Esophagus squamous epithelium (tissue), 5 donors: ENCODE measurements around the gene COG3. TPM values are rescaled to one million over a fixed set of nuclear protein-coding genes. Genes with fewer than 3 reads are reported as not detected.

ENCODE experiments used
- DNase-seq: peaks from one replicate; lab custom pipeline; 2025; lab: John Stamatoyannopoulos, UW
- H3K27ac ChIP-seq, 4 donors: fragments of 200-600 bp; sonication (generic); one replicate each; pipeline ENCODE4 v1.5.1; 2016 to 2019; ENCODE audit warnings: mild to moderate bottlenecking in 1 of 4
- H3K27me3 ChIP-seq, 4 donors: fragments of 200-600 bp; sonication (generic); 1 replicate in 3 of 4; 2 replicates in 1 of 4; pipeline versions ENCODE4 v1.5.1 to v1.6.0; 2017 to 2021; ENCODE audit warnings: antibody characterized with exemption in 1 of 4
- H3K36me3 ChIP-seq, 3 donors: fragments of 200-600 bp; sonication (generic); one replicate each; pipeline ENCODE4 v1.5.1; 2016 to 2019
- H3K4me1 ChIP-seq, 3 donors: fragments of 200-600 bp; sonication (generic); one replicate each; pipeline ENCODE4 v1.5.1; 2017 to 2019
- H3K4me3 ChIP-seq, 4 donors: fragments of 200-600 bp; sonication (generic); 1 replicate in 3 of 4; 2 replicates in 1 of 4; pipeline ENCODE4 v1.5.1; 2016 to 2019; ENCODE audit warnings: mild to moderate bottlenecking in 2 of 4, moderate library complexity in 1 of 4
- H3K9me3 ChIP-seq, 3 donors: fragments of 200-600 bp; sonication (generic); one replicate each; pipeline ENCODE4 v1.5.1; 2016 to 2019
- CTCF ChIP-seq, 6 experiments: fragments of 450-650 bp in 4 of 6; fragments of 200-600 bp in 2 of 6; sonication (generic) in 2 of 6; IDR thresholded peaks; one replicate each; pipeline ENCODE4 v1.5.1; 2016 to 2019; ENCODE audit warnings: antibody characterized with exemption in 6 of 6, mild to moderate bottlenecking in 4 of 6, moderate library complexity in 4 of 6
- POLR2A ChIP-seq, 4 donors: fragments of 450-650 bp; IDR thresholded peaks; one replicate each; pipeline ENCODE4 v1.6.1; 2017; ENCODE audit warnings: antibody characterized with exemption in 4 of 4, mild to moderate bottlenecking in 4 of 4, moderate library complexity in 3 of 4
- WGBS, 2 donors: methylation state at CpG; one replicate each; pipeline ENCODE4 v1.1.5; 2018; 5-methylcytosine and 5-hydroxymethylcytosine counted together
- intact Hi-C: fragments of 100-400 bp; cut with DNase I; formaldehyde crosslinking; loops from one replicate; pipeline ENCODE4 v1.15.0; 2022
- total RNA-seq, 4 donors: library from RNA; depleted of rRNA; stranded (reverse); fragments of >200 nt; gene quantifications; one replicate each; pipeline ENCODE4 v1.1.0, GENCODE V29; 2016
- donor health status: DM: yes; HTN: yes; CAD: no.

Gene COG3
- total RNA-seq, 4 donors from 2014 or later: 16.5 to 26.3 (median 21.5) TPM

- no peak for DNase-seq
- intact Hi-C loops: no loop called here
- Histone ChIP-seq H3K27ac (no peak overlapping the region), H3K4me1 (no peaks in the 10 kb centered on the region), H3K27me3 (peaks cover 0 to 14% (median 0%) of the 10 kb centered on the region in 4 donors), H3K36me3 (no peaks in the 10 kb centered on the region), H3K4me3 (no peak overlapping the region), H3K9me3 (no peaks in the 10 kb centered on the region)
- 60 to 65% methylated on average over 9 of the region's 9 CpGs for WGBS, 2 donors
- TF ChIP-seq CTCF (IDR thresholded peaks at IDR 0.05): no peak
- no peak for TF ChIP-seq POLR2A (IDR thresholded peaks at IDR 0.05)
Measured at GRCh38 chr13:45447050-45447661, 17.6 kb upstream of the COG3 start.

DNA sequence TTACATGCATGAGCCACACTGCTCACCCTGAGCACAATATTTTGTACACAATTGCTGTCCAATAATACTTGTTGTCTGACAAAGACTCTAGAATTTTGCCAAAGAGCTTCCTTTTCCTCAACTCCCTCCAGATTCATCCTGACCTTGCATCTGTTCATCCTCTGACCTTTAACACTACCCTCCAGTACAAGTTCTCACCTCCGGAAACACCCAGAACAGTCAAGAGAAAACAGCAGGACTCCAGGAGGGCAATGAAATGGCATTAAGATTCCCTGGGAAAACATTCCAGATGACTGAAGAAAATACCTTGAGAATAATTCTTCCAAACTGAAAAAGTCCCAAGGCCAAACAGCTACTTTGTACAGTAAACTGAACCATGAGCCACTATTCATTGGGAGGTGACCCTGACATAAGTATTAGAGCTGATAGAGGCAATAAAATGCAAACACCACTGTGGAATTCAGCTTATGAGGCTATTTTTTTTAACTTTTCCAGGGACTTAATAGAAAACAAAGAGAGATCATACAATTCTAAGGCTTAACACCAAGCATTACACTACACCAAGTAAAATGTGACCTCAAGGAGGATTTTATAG, 15.7 kb upstream of the COG3 start:
- Histone ChIP-seq H3K27me3 (peaks cover 0 to 14% (median 0%) of the 10 kb centered on the region in 4 donors), H3K4me3 (no peak overlapping the region), H3K9me3 (no peaks in the 10 kb centered on the region), H3K4me1 (no peaks in the 10 kb centered on the region), H3K36me3 (no peaks in the 10 kb centered on the region), H3K27ac (no peak overlapping the region)
- no peak for DNase-seq
- intact Hi-C loops: no loop called here
- TF ChIP-seq POLR2A (IDR thresholded peaks at IDR 0.05): no peak
- TF ChIP-seq CTCF (IDR thresholded peaks at IDR 0.05): no peak
- WGBS, 2 donors: 100% methylated on average over 1 of the region's 1 CpG; no CpG with 5 or more reads in 1 of the 2 donors

DNA sequence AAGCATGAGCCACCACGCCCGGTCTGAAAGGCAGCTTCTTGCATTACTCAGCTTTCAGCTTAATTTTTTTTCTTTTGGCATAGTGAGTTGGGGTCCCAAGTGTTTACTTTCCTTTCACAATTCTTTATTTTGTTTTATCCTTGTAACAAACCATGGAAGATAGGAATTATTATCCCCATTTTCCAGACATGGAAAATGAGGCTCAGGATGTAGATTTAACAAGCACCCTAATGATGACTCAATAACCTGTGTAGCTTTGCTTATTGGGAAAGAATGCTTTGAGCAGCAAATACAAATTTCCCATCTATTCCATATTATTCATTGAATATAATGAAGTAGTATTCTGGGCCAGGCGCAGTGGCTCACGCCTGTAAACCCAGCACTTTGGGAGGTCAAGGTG, 13.5 kb upstream of the COG3 start:
- Histone ChIP-seq H3K4me1 (no peaks in the 10 kb centered on the region), H3K27me3 (peaks cover 0 to 5% (median 0%) of the 10 kb centered on the region in 4 donors), H3K4me3 (no peak overlapping the region), H3K9me3 (no peaks in the 10 kb centered on the region), H3K36me3 (no peaks in the 10 kb centered on the region), H3K27ac (no peak overlapping the region)
- TF ChIP-seq POLR2A (IDR thresholded peaks at IDR 0.05) (no peak), CTCF (IDR thresholded peaks at IDR 0.05) (no peak)
- no peak for DNase-seq
- intact Hi-C loops: no loop called here
- 78 to 90% methylated on average over 4 of the region's 4 CpGs for WGBS, 2 donors

- TF ChIP-seq CTCF (IDR thresholded peaks at IDR 0.05) (no peak), POLR2A (IDR thresholded peaks at IDR 0.05) (no peak)
- WGBS, 2 donors: 76 to 87% methylated on average over 7 of the region's 7 CpGs
- H3K4me3 ChIP-seq: no peak overlapping the region
- no peaks in the 10 kb centered on the region for H3K9me3 ChIP-seq
- H3K27me3 ChIP-seq: no peaks in the 10 kb centered on the region
- no peak overlapping the region for H3K27ac ChIP-seq
- intact Hi-C loops: no loop called here
- DNase-seq: no peak
- no peaks in the 10 kb centered on the region for H3K36me3 ChIP-seq
- no peaks in the 10 kb centered on the region for H3K4me1 ChIP-seq
Measured at GRCh38 chr13:45454204-45454603, 10.5 kb upstream of the COG3 start.

DNA sequence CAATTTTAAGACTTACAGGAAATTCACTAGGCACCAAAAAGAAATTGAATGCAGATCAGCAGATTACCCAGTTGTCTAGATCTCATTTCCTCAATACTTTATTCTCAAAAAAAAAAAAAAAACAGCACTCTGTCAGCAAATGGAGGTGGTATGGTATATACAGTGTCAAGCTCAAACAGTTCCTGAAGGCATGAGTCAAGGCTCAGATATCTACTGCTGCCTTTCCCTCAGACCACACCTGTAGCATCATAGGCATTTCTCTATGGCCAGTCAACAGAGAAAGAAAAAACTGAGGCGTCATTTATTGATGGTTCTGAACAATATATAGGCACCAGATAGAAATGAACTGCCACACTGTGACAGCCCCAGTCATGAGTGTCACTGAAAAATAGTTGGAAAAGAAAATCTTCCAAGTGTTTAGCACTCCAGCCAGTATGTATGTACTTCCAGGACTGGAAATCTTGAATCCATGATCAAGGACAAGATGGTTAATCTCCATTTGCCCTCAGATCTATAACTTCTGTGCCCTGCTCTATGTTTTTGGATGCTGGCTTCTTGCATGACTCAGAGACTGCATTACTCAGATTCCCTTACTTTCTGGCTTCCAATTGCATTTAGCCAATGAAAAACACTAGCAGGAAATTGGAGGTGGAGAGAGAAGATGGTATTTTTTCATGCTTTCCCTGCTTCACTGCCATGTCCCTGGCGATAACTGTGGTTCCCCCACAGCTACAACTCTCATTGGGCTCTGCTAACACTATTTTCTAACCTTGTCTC, 8.4 kb upstream of the COG3 start:
- H3K36me3 ChIP-seq: no peaks in the 10 kb centered on the region
- intact Hi-C loops: no loop called here
- H3K4me3 ChIP-seq: no peak overlapping the region
- no peak for DNase-seq
- H3K27ac ChIP-seq: no peak overlapping the region
- WGBS, 2 donors: 54 to 61% methylated on average over 2 of the region's 2 CpGs
- H3K9me3 ChIP-seq: no peaks in the 10 kb centered on the region
- no peaks in the 10 kb centered on the region for H3K4me1 ChIP-seq
- TF ChIP-seq CTCF (IDR thresholded peaks at IDR 0.05) (no peak), POLR2A (IDR thresholded peaks at IDR 0.05) (no peak)
- H3K27me3 ChIP-seq: no peaks in the 10 kb centered on the region
